Measurements from ENCODE around the gene RRP12. TPM values are rescaled to one million over a fixed set of nuclear protein-coding genes. Genes with fewer than 3 reads are reported as not detected.
A peak's percentile ranks its signal among the peaks of the same experiment; 100 is the strongest.

Gene RRP12
- total RNA-seq, 1 donor from 2014 or later = 6.1 TPM

GRCh38 chr10:97325754-97326153 is 75.4 kb downstream of the RRP12 start:
- peaks cover 21% of the 10 kb centered on the region for H3K27me3 Mint-ChIP-seq (ENCODE audit: insufficient read depth, low read depth)
- no peaks in the 10 kb centered on the region for H3K9me3 Mint-ChIP-seq
- Histone ChIP-seq H2AFZ (replicated peaks) (no peak overlapping the region), H4K20me1 (ENCODE audit: low read depth) (peaks cover 39% of the 10 kb centered on the region), H3K4me3 (no peak overlapping the region), H3K27ac (no peak overlapping the region), H3K4me1 (peaks cover 15% of the 10 kb centered on the region), H3K4me2 (no peak overlapping the region), H3K36me3 (no peaks in the 10 kb centered on the region), H3K27me3 (peaks cover 20% of the 10 kb centered on the region), H3K9me3 (ENCODE audit: low read depth) (no peaks in the 10 kb centered on the region), H3K9ac (no peak overlapping the region), H3K79me2 (ENCODE audit: low read depth) (peaks cover 29% of the 10 kb centered on the region), H3F3A (ENCODE audit: low read depth) (peaks cover 29% of the 10 kb centered on the region)
- no peak for TF ChIP-seq EZH2phosphoT487 (IDR thresholded peaks at IDR 0.05)
- TF ChIP-seq, protein P1, sequence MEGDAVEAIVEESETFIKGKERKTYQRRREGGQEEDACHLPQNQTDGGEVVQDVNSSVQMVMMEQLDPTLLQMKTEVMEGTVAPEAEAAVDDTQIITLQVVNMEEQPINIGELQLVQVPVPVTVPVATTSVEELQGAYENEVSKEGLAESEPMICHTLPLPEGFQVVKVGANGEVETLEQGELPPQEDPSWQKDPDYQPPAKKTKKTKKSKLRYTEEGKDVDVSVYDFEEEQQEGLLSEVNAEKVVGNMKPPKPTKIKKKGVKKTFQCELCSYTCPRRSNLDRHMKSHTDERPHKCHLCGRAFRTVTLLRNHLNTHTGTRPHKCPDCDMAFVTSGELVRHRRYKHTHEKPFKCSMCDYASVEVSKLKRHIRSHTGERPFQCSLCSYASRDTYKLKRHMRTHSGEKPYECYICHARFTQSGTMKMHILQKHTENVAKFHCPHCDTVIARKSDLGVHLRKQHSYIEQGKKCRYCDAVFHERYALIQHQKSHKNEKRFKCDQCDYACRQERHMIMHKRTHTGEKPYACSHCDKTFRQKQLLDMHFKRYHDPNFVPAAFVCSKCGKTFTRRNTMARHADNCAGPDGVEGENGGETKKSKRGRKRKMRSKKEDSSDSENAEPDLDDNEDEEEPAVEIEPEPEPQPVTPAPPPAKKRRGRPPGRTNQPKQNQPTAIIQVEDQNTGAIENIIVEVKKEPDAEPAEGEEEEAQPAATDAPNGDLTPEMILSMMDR (IDR thresholded peaks at IDR 0.05) = no peak
- TF ChIP-seq EZH2 (IDR thresholded peaks at IDR 0.05) = no peak
- no peak for DNase-seq (ENCODE audit: low spot score)
- H3K36me3 Mint-ChIP-seq = peaks cover 2% of the 10 kb centered on the region
- no peak overlapping the region for H3K27ac Mint-ChIP-seq
- peaks cover 8% of the 10 kb centered on the region for H3K4me1 Mint-ChIP-seq
- no peak overlapping the region for H3K4me3 Mint-ChIP-seq

DNA sequence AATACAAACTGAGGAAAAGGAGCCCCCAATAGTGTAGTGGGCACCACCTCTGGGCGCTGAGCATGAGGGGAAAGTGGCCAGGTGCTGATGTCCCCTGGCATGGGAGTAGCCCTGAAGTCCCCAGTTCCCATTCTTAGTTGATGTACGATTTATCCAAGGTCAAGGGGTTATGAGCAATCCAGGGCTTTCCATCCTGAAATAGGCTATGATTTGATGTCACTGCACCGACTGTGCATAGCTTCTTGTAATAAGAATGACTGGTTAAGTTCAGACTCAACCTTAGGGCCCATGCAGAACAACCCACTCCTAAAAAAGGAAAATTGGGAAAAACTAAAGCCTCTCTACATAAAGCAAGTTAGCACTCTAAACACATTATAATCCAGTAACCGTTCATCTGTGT is 77.6 kb downstream of the RRP12 start:
- Histone ChIP-seq H3K36me3 (no peaks in the 10 kb centered on the region), H3K4me3 (no peak overlapping the region), H3K27me3 (peaks cover 32% of the 10 kb centered on the region), H3K9ac (no peak overlapping the region), H4K20me1 (ENCODE audit: low read depth) (peaks cover 33% of the 10 kb centered on the region), H3K27ac (no peak overlapping the region), H2AFZ (replicated peaks) (no peak overlapping the region), H3K79me2 (ENCODE audit: low read depth) (peaks cover 15% of the 10 kb centered on the region), H3K4me2 (no peak overlapping the region), H3K4me1 (peaks cover 19% of the 10 kb centered on the region), H3K9me3 (ENCODE audit: low read depth) (no peaks in the 10 kb centered on the region), H3F3A (ENCODE audit: low read depth) (peaks cover 32% of the 10 kb centered on the region)
- no peak overlapping the region for H3K27ac Mint-ChIP-seq
- H3K27me3 Mint-ChIP-seq (ENCODE audit: insufficient read depth, low read depth) = peaks cover 34% of the 10 kb centered on the region
- no peaks in the 10 kb centered on the region for H3K9me3 Mint-ChIP-seq
- H3K4me3 Mint-ChIP-seq = no peak overlapping the region
- no peak for DNase-seq (ENCODE audit: low spot score)
- peaks cover 18% of the 10 kb centered on the region for H3K4me1 Mint-ChIP-seq
- peaks cover 2% of the 10 kb centered on the region for H3K36me3 Mint-ChIP-seq
- no peak for TF ChIP-seq EZH2phosphoT487 (IDR thresholded peaks at IDR 0.05)
- TF ChIP-seq, protein P1 (IDR thresholded peaks at IDR 0.05) = no peak
- TF ChIP-seq EZH2 (IDR thresholded peaks at IDR 0.05) = no peak

GRCh38 chr10:97321804-97322190 is 79.3 kb downstream of the RRP12 start:
- Mint-ChIP-seq H3K27me3 (ENCODE audit: insufficient read depth, low read depth) (peaks cover 40% of the 10 kb centered on the region), H3K27ac (no peak overlapping the region), H3K4me1 (peaks cover 19% of the 10 kb centered on the region), H3K36me3 (no peaks in the 10 kb centered on the region), H3K9me3 (no peaks in the 10 kb centered on the region), H3K4me3 (peak overlapping the region; percentile 85)
- Histone ChIP-seq H3K79me2 (ENCODE audit: low read depth) (peaks cover 14% of the 10 kb centered on the region), H3K4me2 (peak overlapping the region; percentile 95), H3K36me3 (no peaks in the 10 kb centered on the region), H3F3A (ENCODE audit: low read depth) (peaks cover 32% of the 10 kb centered on the region), H3K4me1 (peaks cover 19% of the 10 kb centered on the region), H3K9ac (no peak overlapping the region), H3K4me3 (peak overlapping the region; percentile 95), H3K27ac (no peak overlapping the region), H3K27me3 (peaks cover 32% of the 10 kb centered on the region), H3K9me3 (ENCODE audit: low read depth) (no peaks in the 10 kb centered on the region), H2AFZ (replicated peaks) (no peak overlapping the region), H4K20me1 (ENCODE audit: low read depth) (peaks cover 27% of the 10 kb centered on the region)
- DNase-seq (ENCODE audit: low spot score) = peak; percentile 27
- TF ChIP-seq EZH2 (IDR thresholded peaks at IDR 0.05) = no peak
- TF ChIP-seq, protein P1 (IDR thresholded peaks at IDR 0.05) = no peak
- TF ChIP-seq EZH2phosphoT487 (IDR thresholded peaks at IDR 0.05) = no peak

Data from neural progenitor cell (in vitro differentiated cells).